HepG2 (cell line): ENCODE data around the gene PHF5A. TPM values are rescaled to one million over a fixed set of nuclear protein-coding genes. Genes with fewer than 3 reads are reported as not detected.
A peak's percentile ranks its signal among the peaks of the same experiment; 100 is the strongest.

Experiments
- CBX5 ChIP-seq: sonication (generic); formaldehyde crosslinking; IDR thresholded peaks from 2 replicates; pipeline ENCODE4 v1.4.0; 2020; ENCODE audit warnings: missing genetic modification reagents, borderline replicate concordance
- CENPT ChIP-seq: sonication (generic); formaldehyde crosslinking; IDR thresholded peaks from 2 replicates; pipeline ENCODE4 v1.8.0; 2022; ENCODE audit warnings: low read depth, mild to moderate bottlenecking, moderate library complexity, missing genetic modification reagents
- FOXA1 ChIP-seq, 2 experiments: fragments of 450-650 bp in 1 of 2; sonication (generic) in 1 of 2; formaldehyde crosslinking in 1 of 2; IDR thresholded peaks; 2 replicates each; pipeline versions ENCODE4 v1.4.0 to v1.6.1; 2016 to 2020; ENCODE audit warnings: missing genetic modification reagents in 1 of 2
- GMEB2 ChIP-seq: IDR thresholded peaks from 2 replicates; pipeline ENCODE4 v1.6.1; 2016; ENCODE audit warnings: missing biosample characterization, missing genetic modification reagents, low read depth
- GRHL1 ChIP-seq: sonication (generic); formaldehyde crosslinking; conservative IDR thresholded peaks from 2 replicates; pipeline ENCODE4 v1.8.0; 2022; ENCODE audit warnings: missing genetic modification reagents
- HOXA3 ChIP-seq: sonication (generic); formaldehyde crosslinking; IDR thresholded peaks from 2 replicates; pipeline ENCODE4 v1.5.0; 2020; ENCODE audit warnings: missing genetic modification reagents
- MYC ChIP-seq: sonication (generic); formaldehyde crosslinking; IDR thresholded peaks from 2 replicates; pipeline ENCODE4 v1.9.0; 2021; ENCODE audit warnings: missing genetic modification reagents, borderline replicate concordance
- NR0B2 ChIP-seq: sonication (generic); formaldehyde crosslinking; IDR thresholded peaks from 2 replicates; pipeline ENCODE4 v1.4.0; 2020; ENCODE audit warnings: mild to moderate bottlenecking, missing genetic modification reagents
- RFX3 ChIP-seq: IDR thresholded peaks from 2 replicates; pipeline ENCODE4 v1.6.1; 2016; ENCODE audit warnings: missing biosample characterization, missing genetic modification reagents
- SMARCC2 ChIP-seq: fragments of 450-650 bp; IDR thresholded peaks from 2 replicates; pipeline ENCODE4 v1.6.1; 2017; ENCODE audit warnings: antibody characterized with exemption, mild to moderate bottlenecking
- SNAI1 ChIP-seq: sonication (generic); formaldehyde crosslinking; IDR thresholded peaks from 2 replicates; pipeline ENCODE4 v1.5.0; 2020; ENCODE audit warnings: mild to moderate bottlenecking, missing genetic modification reagents, borderline replicate concordance
- ZNF224 ChIP-seq: sonication (generic); formaldehyde crosslinking; IDR thresholded peaks from 2 replicates; pipeline ENCODE4 v1.5.0; 2020; ENCODE audit warnings: mild to moderate bottlenecking, missing genetic modification reagents
- ZNF260 ChIP-seq: sonication (generic); formaldehyde crosslinking; IDR thresholded peaks from 2 replicates; pipeline ENCODE4 v1.4.0; 2020; ENCODE audit warnings: missing genetic modification reagents, low read depth, mild to moderate bottlenecking, borderline replicate concordance
- ZNF552 ChIP-seq: sonication (generic); formaldehyde crosslinking; IDR thresholded peaks from 2 replicates; pipeline ENCODE4 v1.9.0; 2022; ENCODE audit warnings: missing genetic modification reagents, mild to moderate bottlenecking, borderline replicate concordance
- ZNF556 ChIP-seq: sonication (generic); formaldehyde crosslinking; IDR thresholded peaks from 2 replicates; pipeline ENCODE4 v1.4.0; 2020; ENCODE audit warnings: mild to moderate bottlenecking, missing genetic modification reagents, borderline replicate concordance
- ZNF615 ChIP-seq: sonication (generic); formaldehyde crosslinking; IDR thresholded peaks from 2 replicates; pipeline ENCODE4 v1.5.0; 2020; ENCODE audit warnings: mild to moderate bottlenecking, missing genetic modification reagents, borderline replicate concordance
- ZNF766 ChIP-seq: sonication (generic); formaldehyde crosslinking; IDR thresholded peaks from 2 replicates; pipeline ENCODE4 v1.5.0; 2020; ENCODE audit warnings: missing genetic modification reagents, borderline replicate concordance
- polyA plus RNA-seq, 8 experiments: library from polyadenylated mRNA; depleted of rRNA in 3 of 8; stranded (reverse) in 7 of 8; unstranded in 1 of 8; fragments of >200 nt; fragmentation: Illumina TruSeq in 4 of 8; extraction: Trizol in 4 of 8; gene quantifications; 2 replicates each; pipeline versions ENCODE4 v1.2.1 to v1.2.3, GENCODE V29; 2011 to 2016; ENCODE audit warnings: low read depth in 4 of 8, missing spikeins in 1 of 8, mixed read lengths in 1 of 8; ENCODE audit not compliant: insufficient read depth in 1 of 8
- total RNA-seq, 5 experiments: library from RNA; depleted of rRNA; stranded (reverse); fragments of >200 nt; fragmentation: Illumina TruSeq; extraction: Trizol; gene quantifications; 2 replicates each; pipeline ENCODE4 v1.2.3, GENCODE V29; 2016; ENCODE audit warnings: low read depth in 1 of 5
- TF ChIP-seq, protein P1 (sequence below): sonication (generic); formaldehyde crosslinking; IDR thresholded peaks from 2 replicates; pipeline ENCODE4 v1.9.0; 2021; ENCODE audit warnings: missing genetic modification reagents, mild to moderate bottlenecking, borderline replicate concordance

Gene PHF5A
- total and polyA plus RNA-seq, 2 of the 13 experiments (the other 11 are each of a cell fraction or from before 2014, with no cell fraction given): 56.6 to 105 TPM

- TF ChIP-seq NR0B2 (CRISPR knock-in tag): no peak
- TF ChIP-seq FOXA1 (IDR thresholded peaks at IDR 0.05): no peak
- no peak for TF ChIP-seq FOXA1 (CRISPR knock-in tag; IDR thresholded peaks at IDR 0.05)
- no peak for TF ChIP-seq ZNF766
- TF ChIP-seq CENPT (CRISPR knock-in tag): no peak
- 0 out of 2 replicates have a peak, but pooled peaks have one; percentile 10 for TF ChIP-seq RFX3
- no peak for TF ChIP-seq SNAI1 (CRISPR knock-in tag)
- TF ChIP-seq CBX5: no peak
- 0 out of 2 replicates have a peak, but pooled peaks have one; percentile 3 for TF ChIP-seq MYC
- TF ChIP-seq ZNF556 (CRISPR knock-in tag): no peak; the same call in 1 of the 2 replicates
- TF ChIP-seq ZNF224 (CRISPR knock-in tag): no peak
- TF ChIP-seq HOXA3 (CRISPR knock-in tag): no peak
- no peak for TF ChIP-seq GRHL1
- peak; percentile 66; the same call in 1 of the 2 replicates for TF ChIP-seq ZNF552 (CRISPR knock-in tag)
- no peak for TF ChIP-seq ZNF260
- no peak for TF ChIP-seq ZNF615 (CRISPR knock-in tag)
- no peak for TF ChIP-seq SMARCC2
- TF ChIP-seq GMEB2 (CRISPR knock-in tag): no peak
- TF ChIP-seq, protein P1, sequence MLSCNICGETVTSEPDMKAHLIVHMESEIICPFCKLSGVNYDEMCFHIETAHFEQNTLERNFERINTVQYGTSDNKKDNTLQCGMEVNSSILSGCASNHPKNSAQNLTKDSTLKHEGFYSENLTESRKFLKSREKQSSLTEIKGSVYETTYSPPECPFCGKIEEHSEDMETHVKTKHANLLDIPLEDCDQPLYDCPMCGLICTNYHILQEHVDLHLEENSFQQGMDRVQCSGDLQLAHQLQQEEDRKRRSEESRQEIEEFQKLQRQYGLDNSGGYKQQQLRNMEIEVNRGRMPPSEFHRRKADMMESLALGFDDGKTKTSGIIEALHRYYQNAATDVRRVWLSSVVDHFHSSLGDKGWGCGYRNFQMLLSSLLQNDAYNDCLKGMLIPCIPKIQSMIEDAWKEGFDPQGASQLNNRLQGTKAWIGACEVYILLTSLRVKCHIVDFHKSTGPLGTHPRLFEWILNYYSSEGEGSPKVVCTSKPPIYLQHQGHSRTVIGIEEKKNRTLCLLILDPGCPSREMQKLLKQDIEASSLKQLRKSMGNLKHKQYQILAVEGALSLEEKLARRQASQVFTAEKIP (CRISPR knock-in tag): no peak
Observed at GRCh38 chr22:41469218-41469851, 843 bp upstream of the PHF5A start (continued).
